Epithelial cell of esophagus (primary cell): ENCODE data around the gene MAP1B.

Experiments
- DNase-seq: peaks from one replicate; pipeline ENCODE4 v3.0.0; 2010; ENCODE audit warnings: low read depth
- H3K4me3 ChIP-seq: 2 replicates; pipeline ENCODE4 v1.5.1; 2011; ENCODE audit warnings: mild to moderate bottlenecking, low read length, control low read depth
- CTCF ChIP-seq: IDR thresholded peaks from 2 replicates; pipeline ENCODE4 v1.5.1; 2011; ENCODE audit warnings: low read depth, mild to moderate bottlenecking, low read length, control low read depth, inconsistent platforms; ENCODE audit not compliant: insufficient read depth; ENCODE audit errors: missing control alignments

MAP1B gene

DNA sequence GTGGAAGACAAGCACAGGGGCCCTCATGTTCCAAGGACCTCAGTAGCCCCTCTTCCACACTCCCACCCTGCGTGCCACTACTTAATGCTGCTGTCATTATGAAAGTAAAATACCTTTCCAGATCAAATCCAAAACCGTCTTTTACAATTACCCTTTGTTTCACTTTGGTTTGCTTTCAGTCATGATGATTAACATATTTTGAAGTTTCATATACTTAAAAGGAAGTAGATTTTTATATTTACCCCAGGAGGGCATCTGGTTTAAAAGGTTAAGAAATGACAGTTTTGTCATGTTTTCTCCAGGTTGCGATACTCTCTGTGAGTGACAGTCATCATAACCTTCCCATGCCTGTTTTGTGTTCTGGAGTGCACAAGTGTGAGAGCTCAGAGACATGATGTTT is 13.5 kb upstream of the MAP1B start:
- no peak for TF ChIP-seq CTCF
- DNase-seq: no peak
- no peak overlapping the region for H3K4me3 ChIP-seq

GRCh38 chr5:72096602-72097188 is 10.6 kb upstream of the MAP1B start:
- no peak for TF ChIP-seq CTCF
- peak; percentile 20 for DNase-seq
- no peak overlapping the region for H3K4me3 ChIP-seq

- H3K4me3 ChIP-seq: no peak overlapping the region
- peak; percentile 65 for DNase-seq
- TF ChIP-seq CTCF: no peak
These were observed 5.4 kb upstream of the MAP1B start for GRCh38 chr5:72101828-72102227.

- TF ChIP-seq CTCF: no peak
- peak overlapping the region; percentile 42 for H3K4me3 ChIP-seq
- DNase-seq: no peak
These were observed 501 bp upstream of the MAP1B start for GRCh38 chr5:72106817-72107130.

DNA sequence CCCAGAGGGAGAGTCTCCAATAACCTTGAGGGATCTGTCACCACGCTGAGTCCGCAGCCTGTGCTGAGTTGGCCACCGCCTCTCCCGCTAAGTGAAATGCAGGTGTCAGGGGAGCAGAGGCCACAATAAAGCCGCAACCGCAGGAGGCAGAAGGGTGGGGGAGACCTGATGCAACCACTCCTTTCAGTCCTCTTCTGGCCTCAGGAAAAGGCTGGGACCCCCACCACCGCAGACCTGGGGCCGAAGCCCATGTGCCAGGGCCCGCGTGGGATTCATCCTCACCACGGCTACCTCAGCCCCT is 576 bp downstream of the MAP1B start:
- no peak for DNase-seq
- H3K4me3 ChIP-seq: peak overlapping the region; percentile 42
- no peak for TF ChIP-seq CTCF

DNA sequence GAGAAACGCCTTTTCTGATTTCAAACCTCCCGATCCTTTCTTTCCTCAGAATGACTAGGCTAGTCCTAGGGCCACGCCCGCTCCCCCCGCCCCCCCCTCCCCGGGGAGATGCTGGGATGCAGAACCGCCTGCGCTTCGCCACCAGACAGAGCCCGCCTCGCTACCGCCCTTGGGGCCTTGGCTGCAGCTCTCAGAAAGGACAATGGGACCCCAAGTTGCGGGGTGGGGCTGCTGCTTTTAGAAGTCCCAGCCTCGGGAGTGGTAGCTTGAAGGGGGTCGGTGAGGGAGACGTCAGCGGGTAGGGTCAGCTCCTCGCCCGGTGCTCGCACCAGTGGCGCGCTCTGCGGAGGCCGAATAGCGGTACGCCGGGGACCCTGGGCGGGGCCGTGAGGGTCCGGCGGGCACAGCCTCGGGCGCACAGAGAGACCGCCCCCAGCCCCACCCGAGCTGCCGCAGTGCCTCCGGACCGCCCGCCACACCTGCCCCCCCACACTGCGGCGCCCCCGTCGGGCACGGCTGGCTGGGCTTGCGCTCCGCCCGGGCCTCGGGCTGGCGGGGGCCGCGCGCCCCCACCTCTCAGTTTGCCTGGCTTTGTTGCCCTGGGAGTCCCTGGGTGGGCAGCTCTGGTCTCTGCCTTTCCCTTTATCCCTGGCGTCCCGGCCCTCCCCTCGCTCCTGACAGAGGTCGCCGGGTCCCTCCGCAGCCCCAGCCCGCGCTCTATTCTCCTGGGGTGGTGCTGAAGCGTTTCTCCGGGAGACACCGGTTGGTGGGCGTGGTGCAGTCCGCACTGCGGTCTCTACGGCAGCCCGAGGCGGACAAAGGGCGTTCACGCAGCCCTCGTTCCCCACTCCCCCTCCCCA is 1.2 kb downstream of the MAP1B start:
- DNase-seq: peak; percentile 49
- TF ChIP-seq CTCF: no peak
- peak overlapping the region; percentile 42 for H3K4me3 ChIP-seq

- no peak for DNase-seq
- no peak for TF ChIP-seq CTCF
- peak overlapping the region; percentile 38 for H3K4me3 ChIP-seq
These were observed 1.8 kb downstream of the MAP1B start for GRCh38 chr5:72109062-72109411.
